Calu3 (cell line): ENCODE data around the gene TPH2. TPM values are rescaled to one million over a fixed set of nuclear protein-coding genes. Genes with fewer than 3 reads are reported as not detected.

ENCODE experiments used
- BruUV-seq: library from RNA; stranded (reverse); fragments of 400-500 nt; replicated peaks from 2 replicates; lab custom pipeline; 2021; lab: Mats Ljungman, UMichigan
- CTCF ChIA-PET: fragments of 300-600 bp; sonication (Branson Sonifier 250); formaldehyde crosslinking; loops from one replicate; lab custom pipeline; 2022; ENCODE audit warnings: antibody characterized with exemption; lab: Charles Lee
- DNase-seq: peaks from one replicate; pipeline ENCODE4 v3.0.0; 2022
- H3K27ac Mint-ChIP-seq: one replicate; pipeline ENCODE4 v1.8.0; 2022; ENCODE audit warnings: mixed read lengths; ENCODE audit not compliant: unreplicated experiment
- H3K27me3 Mint-ChIP-seq: one replicate; pipeline ENCODE4 v1.8.0; 2022; ENCODE audit warnings: mixed read lengths; ENCODE audit not compliant: unreplicated experiment
- H3K36me3 Mint-ChIP-seq: one replicate; pipeline ENCODE4 v1.8.0; 2022; ENCODE audit warnings: mild to moderate bottlenecking, moderate library complexity, mixed read lengths; ENCODE audit not compliant: insufficient read depth, unreplicated experiment
- H3K4me1 Mint-ChIP-seq: one replicate; pipeline ENCODE4 v1.8.0; 2022; ENCODE audit warnings: mild to moderate bottlenecking, low read depth, mixed read lengths; ENCODE audit not compliant: unreplicated experiment
- H3K4me3 Mint-ChIP-seq: one replicate; pipeline ENCODE4 v1.8.0; 2022; ENCODE audit warnings: mild to moderate bottlenecking, low read depth, moderate library complexity, mixed read lengths; ENCODE audit not compliant: unreplicated experiment
- H3K9me3 Mint-ChIP-seq: one replicate; pipeline ENCODE4 v1.8.0; 2022; ENCODE audit warnings: low read depth, mixed read lengths; ENCODE audit not compliant: unreplicated experiment
- intact Hi-C: fragments of 100-400 bp; cut with micrococcal nuclease; formaldehyde crosslinking; loops from one replicate; pipeline ENCODE4 v1.10.0; 2022; ENCODE audit not compliant: unreplicated experiment
- total RNA-seq: library from RNA; stranded (reverse); gene quantifications from 2 replicates; pipeline ENCODE4 v1.2.3, GENCODE V29; 2022
- TF ChIP-seq, protein P1 (sequence below): fragments of 200-600 bp; IDR thresholded peaks from one replicate; pipeline ENCODE4 v1.8.0; 2022; ENCODE audit warnings: antibody characterized with exemption; ENCODE audit not compliant: unreplicated experiment

TPH2 gene
- total RNA-seq, 1 experiment from 2014 or later = 0.38 TPM

DNA sequence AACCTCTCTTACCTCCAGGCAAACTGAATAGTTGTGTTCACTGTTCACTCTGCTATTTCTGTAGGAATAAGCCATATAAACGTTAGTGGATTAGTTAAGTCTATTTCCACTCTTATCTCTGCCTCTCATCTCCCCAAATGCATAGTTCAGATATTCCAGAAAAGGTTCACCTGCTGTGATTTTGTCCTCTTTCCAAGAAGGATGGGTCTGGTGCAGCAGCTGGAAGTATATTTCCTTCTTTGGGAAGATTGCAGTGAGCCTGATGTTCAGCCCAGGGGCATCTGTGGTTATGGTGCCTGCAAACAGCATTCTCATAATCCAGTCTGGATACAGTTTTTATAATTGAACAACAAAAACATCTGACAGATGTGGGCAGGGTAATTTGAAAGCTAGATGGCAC lies 97.7 kb downstream of the TPH2 start:
- TF ChIP-seq, protein P1, sequence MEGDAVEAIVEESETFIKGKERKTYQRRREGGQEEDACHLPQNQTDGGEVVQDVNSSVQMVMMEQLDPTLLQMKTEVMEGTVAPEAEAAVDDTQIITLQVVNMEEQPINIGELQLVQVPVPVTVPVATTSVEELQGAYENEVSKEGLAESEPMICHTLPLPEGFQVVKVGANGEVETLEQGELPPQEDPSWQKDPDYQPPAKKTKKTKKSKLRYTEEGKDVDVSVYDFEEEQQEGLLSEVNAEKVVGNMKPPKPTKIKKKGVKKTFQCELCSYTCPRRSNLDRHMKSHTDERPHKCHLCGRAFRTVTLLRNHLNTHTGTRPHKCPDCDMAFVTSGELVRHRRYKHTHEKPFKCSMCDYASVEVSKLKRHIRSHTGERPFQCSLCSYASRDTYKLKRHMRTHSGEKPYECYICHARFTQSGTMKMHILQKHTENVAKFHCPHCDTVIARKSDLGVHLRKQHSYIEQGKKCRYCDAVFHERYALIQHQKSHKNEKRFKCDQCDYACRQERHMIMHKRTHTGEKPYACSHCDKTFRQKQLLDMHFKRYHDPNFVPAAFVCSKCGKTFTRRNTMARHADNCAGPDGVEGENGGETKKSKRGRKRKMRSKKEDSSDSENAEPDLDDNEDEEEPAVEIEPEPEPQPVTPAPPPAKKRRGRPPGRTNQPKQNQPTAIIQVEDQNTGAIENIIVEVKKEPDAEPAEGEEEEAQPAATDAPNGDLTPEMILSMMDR = no peak
- BruUV-seq = no TSS peak
- CTCF ChIA-PET = no interaction called here
- no peaks in the 10 kb centered on the region for H3K27me3 Mint-ChIP-seq
- peaks cover 3% of the 10 kb centered on the region for H3K9me3 Mint-ChIP-seq
- H3K4me1 Mint-ChIP-seq = no peaks in the 10 kb centered on the region
- H3K27ac Mint-ChIP-seq = no peak overlapping the region
- DNase-seq = no peak
- H3K36me3 Mint-ChIP-seq = no peaks in the 10 kb centered on the region
- intact Hi-C loops = no loop called here
- no peak overlapping the region for H3K4me3 Mint-ChIP-seq

DNA sequence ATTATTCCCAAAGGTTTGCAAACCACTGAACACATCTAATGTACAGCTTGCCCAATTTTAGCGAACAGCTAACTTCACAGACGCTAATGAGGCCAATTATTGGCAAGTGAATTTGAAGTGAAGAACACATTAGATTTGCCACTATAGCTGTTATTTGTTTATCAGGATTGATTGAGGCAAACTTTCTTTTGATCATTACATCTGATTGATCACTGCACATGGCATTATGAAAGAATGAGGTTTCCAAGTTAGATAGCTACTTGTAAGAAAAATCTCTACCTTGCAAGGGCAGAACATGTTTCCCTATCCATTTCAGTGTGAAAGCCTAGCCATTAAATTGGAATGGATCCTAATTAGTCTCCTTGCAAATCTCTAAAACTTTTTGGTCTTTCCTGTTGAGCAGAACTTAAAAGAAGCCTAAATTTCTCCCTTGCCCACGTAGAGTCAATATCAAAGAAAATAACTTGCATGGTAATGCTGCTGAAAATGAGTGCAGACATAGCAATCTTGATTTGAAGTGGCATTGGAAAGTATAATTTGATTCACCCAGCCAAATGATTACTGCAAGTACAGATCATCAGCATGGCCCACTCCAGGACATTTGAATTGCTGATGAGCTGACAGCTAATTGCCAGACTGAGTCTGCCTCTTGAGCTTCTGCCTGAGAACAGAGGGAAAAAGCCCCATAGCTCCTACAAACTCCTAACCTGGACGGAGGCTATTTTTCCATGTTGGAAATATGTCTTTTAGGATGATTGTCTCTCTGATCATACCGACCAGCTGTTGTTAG lies 98.6 kb downstream of the TPH2 start:
- no peak for DNase-seq
- CTCF ChIA-PET = interaction anchor here (0.5 to 0.7 kb wide), 2 partner anchors 19 to 83 kb away, joined by 3 to 6 read pairs; no protein-coding TSS in a partner anchor
- Mint-ChIP-seq H3K27ac (no peak overlapping the region), H3K4me1 (no peaks in the 10 kb centered on the region), H3K4me3 (no peak overlapping the region), H3K36me3 (no peaks in the 10 kb centered on the region), H3K9me3 (peaks cover 3% of the 10 kb centered on the region), H3K27me3 (no peaks in the 10 kb centered on the region)
- TF ChIP-seq, protein P1 = no peak
- BruUV-seq = no TSS peak
- intact Hi-C loops = no loop called here

DNA sequence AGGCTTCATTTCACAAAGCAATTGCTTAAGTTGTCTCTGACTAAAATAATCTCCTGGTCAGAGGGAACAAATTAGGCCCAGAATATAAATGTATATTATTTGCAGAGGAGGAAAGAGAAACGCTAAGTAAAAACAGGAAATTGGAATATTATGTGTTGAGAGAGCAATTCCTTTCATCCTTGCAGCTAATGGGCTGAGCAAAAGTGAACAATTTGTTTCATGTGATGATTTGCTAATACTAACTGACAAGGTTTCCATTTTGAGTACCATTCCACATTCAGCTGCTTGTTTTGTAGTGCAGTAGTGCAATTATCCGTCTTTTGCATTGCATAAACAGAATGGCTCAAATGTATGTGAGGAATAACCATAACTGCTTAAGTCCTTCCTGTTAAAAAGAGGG lies 103.2 kb downstream of the TPH2 start:
- no peak for DNase-seq
- CTCF ChIA-PET = interaction anchor here (0.7 kb wide), 1 partner anchor 12 kb away, joined by 3 read pairs; no protein-coding TSS in a partner anchor
- Mint-ChIP-seq H3K4me1 (no peaks in the 10 kb centered on the region), H3K27ac (no peak overlapping the region), H3K9me3 (peaks cover 3% of the 10 kb centered on the region), H3K4me3 (no peak overlapping the region), H3K36me3 (no peaks in the 10 kb centered on the region), H3K27me3 (no peaks in the 10 kb centered on the region)
- no TSS peak for BruUV-seq
- intact Hi-C loops = no loop called here
- TF ChIP-seq, protein P1 = no peak

DNA sequence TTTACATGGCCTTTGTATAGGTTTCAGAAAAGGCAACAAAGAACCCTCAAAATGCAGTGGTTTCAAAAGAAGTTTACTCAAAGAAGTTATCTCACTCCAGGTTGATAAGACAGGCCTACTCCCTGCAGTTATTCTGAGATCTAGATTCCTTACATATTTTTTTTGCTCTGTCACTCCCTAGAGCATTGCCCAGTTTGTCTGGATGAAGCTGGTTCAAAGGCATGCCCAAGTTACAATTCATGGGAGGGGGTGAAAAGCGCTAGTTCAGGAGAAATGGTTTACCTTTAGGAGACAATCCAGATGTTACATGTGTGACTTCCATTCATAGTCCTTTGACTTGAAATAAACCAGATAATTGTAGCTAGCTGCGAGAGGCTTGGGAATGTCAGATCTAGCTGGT lies 115.0 kb downstream of the TPH2 start:
- BruUV-seq = no TSS peak
- Mint-ChIP-seq H3K4me1 (peaks cover 37% of the 10 kb centered on the region), H3K36me3 (no peaks in the 10 kb centered on the region), H3K27me3 (no peaks in the 10 kb centered on the region), H3K9me3 (no peaks in the 10 kb centered on the region), H3K4me3 (no peak overlapping the region), H3K27ac (peak overlapping the region; percentile 46)
- intact Hi-C loops = no loop called here
- TF ChIP-seq, protein P1 = no peak
- CTCF ChIA-PET = no interaction called here
- DNase-seq = peak; percentile 15
